Brain microvascular endothelial cell (primary cell): ENCODE results near the gene MAX.

Experiments used
- DNase-seq: peaks from one replicate; pipeline ENCODE4 v3.0.0-alpha.2; 2020
- H3K27ac ChIP-seq: fragments of 250-450 bp; sonication (Bioruptor Pico); 2 replicates; pipeline ENCODE4 v1.5.1; 2020; ENCODE audit warnings: mild to moderate bottlenecking, moderate library complexity
- H3K27me3 ChIP-seq: fragments of 250-450 bp; sonication (Bioruptor Pico); replicated peaks from 2 replicates; pipeline ENCODE4 v1.5.1; 2020; ENCODE audit warnings: mild to moderate bottlenecking
- H3K36me3 ChIP-seq: fragments of 250-450 bp; sonication (Bioruptor Pico); replicated peaks from 2 replicates; pipeline ENCODE4 v1.5.1; 2020; ENCODE audit warnings: mild to moderate bottlenecking
- H3K4me3 ChIP-seq: 2 replicates; pipeline ENCODE4 v1.5.1; 2011; ENCODE audit warnings: low read depth, mild to moderate bottlenecking, control low read depth, low read length, moderate library complexity
- in situ Hi-C: cut with HindIII; loops from 2 replicates; pipeline ENCODE4 v1.10.0; 2017; ENCODE audit warnings: low sequenced_read_pairs, low pct_ligation_motif_present
- TF ChIP-seq, protein P1 (sequence below): IDR thresholded peaks from 2 replicates; pipeline ENCODE4 v1.5.1; 2011; ENCODE audit warnings: low read depth, mild to moderate bottlenecking, moderate library complexity, low read length, control low read depth, inconsistent platforms; ENCODE audit errors: missing control alignments

Gene MAX

DNA sequence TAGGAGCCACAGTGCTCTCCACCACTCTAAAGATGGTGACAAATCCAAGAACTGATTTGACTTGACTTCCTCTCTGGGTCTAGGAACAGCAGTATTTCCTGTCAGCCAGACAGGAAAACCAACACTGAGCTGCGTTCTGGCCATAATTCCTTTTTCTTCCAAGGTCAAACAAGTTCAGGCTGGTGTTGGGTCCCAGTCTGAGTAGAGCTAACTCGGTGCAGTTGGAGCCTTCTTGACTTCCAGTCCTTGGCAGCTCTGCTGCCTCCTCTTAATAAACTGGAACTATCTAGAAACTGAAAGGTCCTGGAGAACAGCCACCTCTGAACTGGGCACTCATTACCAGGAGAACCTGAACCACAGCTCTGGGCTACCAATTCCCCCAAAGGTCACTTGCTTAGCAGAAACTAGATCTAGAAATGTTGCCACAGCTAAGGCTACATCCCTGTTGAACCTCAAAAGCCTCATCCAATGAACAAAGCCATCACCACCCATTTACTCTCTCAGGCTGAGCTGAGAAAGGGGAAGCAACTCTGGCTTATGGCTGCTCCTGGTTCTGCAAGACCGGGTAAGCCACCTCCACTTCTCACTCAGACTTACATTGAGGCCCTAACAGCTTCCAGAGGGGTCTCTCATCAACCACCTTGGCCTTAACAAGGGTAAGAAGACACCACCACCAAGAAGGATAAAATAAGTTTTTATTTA lies 27.7 kb downstream of the MAX start:
- H3K36me3 ChIP-seq, result peaks cover 29% of the 10 kb centered on the region
- no peak for DNase-seq
- no peak overlapping the region for H3K27ac ChIP-seq
- in situ Hi-C loops, result no loop called here
- TF ChIP-seq, protein P1, sequence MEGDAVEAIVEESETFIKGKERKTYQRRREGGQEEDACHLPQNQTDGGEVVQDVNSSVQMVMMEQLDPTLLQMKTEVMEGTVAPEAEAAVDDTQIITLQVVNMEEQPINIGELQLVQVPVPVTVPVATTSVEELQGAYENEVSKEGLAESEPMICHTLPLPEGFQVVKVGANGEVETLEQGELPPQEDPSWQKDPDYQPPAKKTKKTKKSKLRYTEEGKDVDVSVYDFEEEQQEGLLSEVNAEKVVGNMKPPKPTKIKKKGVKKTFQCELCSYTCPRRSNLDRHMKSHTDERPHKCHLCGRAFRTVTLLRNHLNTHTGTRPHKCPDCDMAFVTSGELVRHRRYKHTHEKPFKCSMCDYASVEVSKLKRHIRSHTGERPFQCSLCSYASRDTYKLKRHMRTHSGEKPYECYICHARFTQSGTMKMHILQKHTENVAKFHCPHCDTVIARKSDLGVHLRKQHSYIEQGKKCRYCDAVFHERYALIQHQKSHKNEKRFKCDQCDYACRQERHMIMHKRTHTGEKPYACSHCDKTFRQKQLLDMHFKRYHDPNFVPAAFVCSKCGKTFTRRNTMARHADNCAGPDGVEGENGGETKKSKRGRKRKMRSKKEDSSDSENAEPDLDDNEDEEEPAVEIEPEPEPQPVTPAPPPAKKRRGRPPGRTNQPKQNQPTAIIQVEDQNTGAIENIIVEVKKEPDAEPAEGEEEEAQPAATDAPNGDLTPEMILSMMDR, result no peak
- no peak overlapping the region for H3K4me3 ChIP-seq
- H3K27me3 ChIP-seq, result no peaks in the 10 kb centered on the region

DNA sequence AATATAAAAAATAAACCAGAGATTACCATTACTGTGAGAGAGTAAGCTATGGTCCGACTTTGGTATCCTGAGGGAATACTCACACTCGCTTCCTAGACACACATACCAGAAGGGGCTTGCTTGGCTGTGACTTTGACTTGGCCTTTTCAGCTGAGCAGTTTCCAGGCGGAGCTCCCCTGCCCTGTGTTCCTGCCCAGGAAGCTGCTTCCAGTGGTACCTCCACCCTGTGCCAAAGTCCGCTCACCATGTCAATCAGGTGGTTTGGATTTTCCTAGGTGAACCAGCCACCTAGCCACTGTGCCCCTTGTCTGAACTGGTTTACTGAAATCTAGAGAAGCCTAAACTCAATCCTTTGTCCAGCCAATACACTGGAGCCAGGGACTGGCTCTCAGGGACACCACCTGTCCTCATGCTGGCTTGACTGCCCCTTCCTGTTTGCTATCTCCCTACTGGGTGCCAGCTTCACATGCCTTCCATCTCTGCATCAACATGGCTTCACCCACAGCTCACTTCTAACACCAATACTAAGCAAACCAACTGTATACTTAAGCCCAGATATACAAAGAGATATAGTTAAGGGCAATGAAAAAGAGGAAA lies 28.6 kb downstream of the MAX start:
- H3K27me3 ChIP-seq, result no peaks in the 10 kb centered on the region
- H3K27ac ChIP-seq, result no peak overlapping the region
- DNase-seq, result no peak
- in situ Hi-C loops, result no loop called here
- H3K4me3 ChIP-seq, result no peak overlapping the region
- H3K36me3 ChIP-seq, result peaks cover 22% of the 10 kb centered on the region
- TF ChIP-seq, protein P1, result no peak

DNA sequence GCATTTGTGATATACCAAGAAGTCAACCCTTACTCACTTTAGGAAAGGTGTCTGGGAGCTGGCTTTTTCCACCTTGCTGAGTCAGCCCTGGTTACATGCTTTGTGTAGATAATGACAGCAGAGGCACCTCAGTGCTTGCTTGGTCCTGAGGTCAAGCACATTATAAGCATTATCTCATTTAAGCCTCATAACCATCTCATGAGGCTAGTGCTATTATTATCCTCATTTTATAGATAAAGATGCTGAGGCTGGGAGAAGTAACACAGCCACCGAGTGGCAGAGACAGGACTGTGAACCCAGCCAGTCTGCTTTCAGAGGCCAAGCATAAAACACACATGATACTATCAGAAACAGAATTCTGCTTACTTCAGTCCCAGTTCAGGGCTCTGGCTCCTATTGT lies 29.4 kb downstream of the MAX start:
- Histone ChIP-seq H3K36me3 (peaks cover 20% of the 10 kb centered on the region), H3K27me3 (no peaks in the 10 kb centered on the region), H3K4me3 (no peak overlapping the region), H3K27ac (no peak overlapping the region)
- TF ChIP-seq, protein P1, result no peak
- in situ Hi-C loops, result no loop called here
- no peak for DNase-seq

DNA sequence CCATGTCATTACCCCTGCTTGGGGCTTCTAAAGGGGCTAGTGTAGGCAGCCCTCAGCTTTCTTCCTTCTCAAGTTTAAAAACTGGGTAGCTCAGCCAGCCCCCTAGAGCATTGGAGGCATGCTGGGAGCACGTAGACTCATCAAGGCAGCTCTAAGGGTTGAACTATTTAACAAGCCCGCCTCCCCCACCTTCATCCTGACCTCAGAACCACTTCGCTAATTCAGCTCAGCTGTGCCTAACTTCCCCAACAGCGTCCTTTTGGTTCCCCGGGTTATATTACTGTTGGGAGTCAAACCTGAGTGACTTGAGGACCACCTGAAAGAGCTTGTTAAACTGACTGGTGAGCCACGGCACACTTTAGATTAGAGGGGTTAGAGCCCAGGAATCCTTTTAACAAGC lies 30.1 kb downstream of the MAX start:
- Histone ChIP-seq H3K4me3 (no peak overlapping the region), H3K36me3 (peaks cover 13% of the 10 kb centered on the region), H3K27ac (no peak overlapping the region), H3K27me3 (no peaks in the 10 kb centered on the region)
- no peak for DNase-seq
- in situ Hi-C loops, result no loop called here
- TF ChIP-seq, protein P1, result no peak

DNA sequence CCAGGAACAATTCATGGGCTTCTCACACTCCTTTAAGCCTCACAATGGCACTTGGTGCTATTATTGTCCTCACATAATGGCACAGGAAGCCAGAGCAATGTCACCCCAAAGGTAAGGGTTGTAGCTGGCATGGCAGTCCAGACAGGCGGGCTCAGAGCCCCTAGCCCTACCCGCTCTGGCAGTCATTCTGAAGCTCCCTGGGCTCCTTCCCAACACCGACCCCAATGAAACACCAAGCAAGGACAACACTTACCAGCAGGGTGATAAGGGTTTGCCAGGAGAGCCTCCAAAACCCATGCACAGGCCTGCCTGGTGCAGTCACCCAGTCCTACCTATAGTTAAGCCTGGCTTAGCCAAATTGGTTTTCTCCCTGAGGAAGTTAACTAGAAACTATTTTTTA lies 30.8 kb downstream of the MAX start:
- H3K36me3 ChIP-seq, result peaks cover 7% of the 10 kb centered on the region

More for the DNA sequence above, 30.8 kb downstream of the MAX start:
- in situ Hi-C loops, result no loop called here
- Histone ChIP-seq H3K27me3 (no peaks in the 10 kb centered on the region), H3K4me3 (no peak overlapping the region), H3K27ac (no peak overlapping the region)
- no peak for DNase-seq
- TF ChIP-seq, protein P1, result no peak
